ENCODE measurements around the gene SLC35E2B. TPM values are rescaled to one million over a fixed set of nuclear protein-coding genes. Genes with fewer than 3 reads are reported as not detected.

SLC35E2B gene
- total and polyA plus RNA-seq, 2 of the 8 experiments (the other 6 are each of a cell fraction or from before 2014, with no cell fraction given): 25.9 to 46.7 TPM

GRCh38 chr1:1677718-1678580, 14.6 kb downstream of the SLC35E2B start (continued):
- TF ChIP-seq CHD7 (IDR thresholded peaks at IDR 0.05; ENCODE audit: insufficient replicate concordance, low read length) (no peak), ATF3 (IDR thresholded peaks at IDR 0.05; ENCODE audit: insufficient read depth, low read depth, low read length) (no peak), POLR2AphosphoS5 (IDR thresholded peaks at IDR 0.05; ENCODE audit: low read depth, low read length) (no peak)

Data from H1 (cell line).